ENCODE measurements around the gene WARS2.

WARS2 gene

DNA sequence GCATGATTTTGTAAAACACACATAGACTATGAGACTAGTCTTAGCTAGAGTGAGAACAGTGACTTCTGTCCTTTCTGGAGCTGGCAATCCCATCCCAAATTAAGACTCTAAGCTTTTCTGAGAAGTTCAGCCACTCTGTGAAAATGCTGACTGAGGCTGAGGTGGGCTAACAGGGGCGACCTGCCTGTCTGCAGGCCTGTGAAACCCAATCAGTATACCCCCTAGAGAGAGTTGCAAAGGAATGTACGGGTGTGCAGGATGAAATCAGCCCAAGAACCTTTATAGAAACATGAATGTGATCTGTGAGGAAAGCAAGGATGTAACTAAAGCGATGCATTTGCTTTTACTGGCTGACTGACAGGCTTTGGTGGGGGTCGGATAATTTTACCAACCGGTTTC, 136.3 kb downstream of the WARS2 start:
- H3K36me3 ChIP-seq (replicated peaks; ENCODE audit: insufficient read depth, low read length) = no peaks in the 10 kb centered on the region
- no peak overlapping the region for H3K4me3 ChIP-seq (ENCODE audit: low read length)
- no peak for DNase-seq
- no peaks in the 10 kb centered on the region for H4K20me1 ChIP-seq (ENCODE audit: insufficient read depth, low read length)
- no peaks in the 10 kb centered on the region for H3K79me2 ChIP-seq (ENCODE audit: low read length)
- H3K9me3 ChIP-seq (replicated peaks; ENCODE audit: insufficient read depth, low read length) = no peaks in the 10 kb centered on the region
- H3F3A ChIP-seq (ENCODE audit: insufficient read depth, low read length) = no peaks in the 10 kb centered on the region
- H3K27me3 ChIP-seq (replicated peaks; ENCODE audit: insufficient read depth, low read length) = no peaks in the 10 kb centered on the region
- no peaks in the 10 kb centered on the region for H3K9me2 ChIP-seq (replicated peaks; ENCODE audit: insufficient read depth, low read length)
- no peaks in the 10 kb centered on the region for H3K4me1 ChIP-seq (ENCODE audit: low read length)
- H2AFZ ChIP-seq (ENCODE audit: low read length) = no peak overlapping the region
- no peak overlapping the region for H3K4me2 ChIP-seq (ENCODE audit: low read depth, low read length)
- H3K27ac ChIP-seq (ENCODE audit: low read length) = no peak overlapping the region
- no peak for TF ChIP-seq CTCF (IDR thresholded peaks at IDR 0.05; ENCODE audit: low read length)
- TF ChIP-seq EZH2phosphoT487 (IDR thresholded peaks at IDR 0.05; ENCODE audit: low read length) = no peak
- no peak for TF ChIP-seq EZH2 (optimal IDR thresholded peaks at IDR 0.05; ENCODE audit: low read depth, low read length)
- no peak overlapping the region for H3K9ac ChIP-seq (ENCODE audit: low read length)

GRCh38 chr1:119003413-119004128, 136.9 kb downstream of the WARS2 start:
- no peaks in the 10 kb centered on the region for H3K27me3 ChIP-seq (replicated peaks; ENCODE audit: insufficient read depth, low read length)
- no peaks in the 10 kb centered on the region for H4K20me1 ChIP-seq (ENCODE audit: insufficient read depth, low read length)
- no peaks in the 10 kb centered on the region for H3K9me2 ChIP-seq (replicated peaks; ENCODE audit: insufficient read depth, low read length)
- no peak overlapping the region for H3K4me2 ChIP-seq (ENCODE audit: low read depth, low read length)
- H3K36me3 ChIP-seq (replicated peaks; ENCODE audit: insufficient read depth, low read length) = no peaks in the 10 kb centered on the region
- no peak overlapping the region for H3K4me3 ChIP-seq (ENCODE audit: low read length)
- H2AFZ ChIP-seq (ENCODE audit: low read length) = no peak overlapping the region
- no peaks in the 10 kb centered on the region for H3K9me3 ChIP-seq (replicated peaks; ENCODE audit: insufficient read depth, low read length)
- H3K4me1 ChIP-seq (ENCODE audit: low read length) = no peaks in the 10 kb centered on the region
- no peak for DNase-seq
- no peaks in the 10 kb centered on the region for H3K79me2 ChIP-seq (ENCODE audit: low read length)
- H3F3A ChIP-seq (ENCODE audit: insufficient read depth, low read length) = no peaks in the 10 kb centered on the region
- no peak overlapping the region for H3K9ac ChIP-seq (ENCODE audit: low read length)
- no peak overlapping the region for H3K27ac ChIP-seq (ENCODE audit: low read length)
- TF ChIP-seq CTCF (IDR thresholded peaks at IDR 0.05; ENCODE audit: low read length) (no peak), EZH2phosphoT487 (IDR thresholded peaks at IDR 0.05; ENCODE audit: low read length) (no peak), EZH2 (optimal IDR thresholded peaks at IDR 0.05; ENCODE audit: low read depth, low read length) (no peak)

- Histone ChIP-seq H3F3A (ENCODE audit: insufficient read depth, low read length) (no peaks in the 10 kb centered on the region), H3K4me2 (ENCODE audit: low read depth, low read length) (no peak overlapping the region), H3K27me3 (replicated peaks; ENCODE audit: insufficient read depth, low read length) (no peaks in the 10 kb centered on the region), H3K9me3 (replicated peaks; ENCODE audit: insufficient read depth, low read length) (no peaks in the 10 kb centered on the region), H4K20me1 (ENCODE audit: insufficient read depth, low read length) (no peaks in the 10 kb centered on the region), H3K9ac (ENCODE audit: low read length) (no peak overlapping the region), H3K36me3 (replicated peaks; ENCODE audit: insufficient read depth, low read length) (no peaks in the 10 kb centered on the region), H3K79me2 (ENCODE audit: low read length) (no peaks in the 10 kb centered on the region), H3K4me1 (ENCODE audit: low read length) (no peaks in the 10 kb centered on the region), H3K27ac (ENCODE audit: low read length) (no peak overlapping the region), H2AFZ (ENCODE audit: low read length) (no peak overlapping the region), H3K4me3 (ENCODE audit: low read length) (no peak overlapping the region), H3K9me2 (replicated peaks; ENCODE audit: insufficient read depth, low read length) (no peaks in the 10 kb centered on the region)
- no peak for DNase-seq
- no peak for TF ChIP-seq EZH2 (optimal IDR thresholded peaks at IDR 0.05; ENCODE audit: low read depth, low read length)
- TF ChIP-seq CTCF (IDR thresholded peaks at IDR 0.05; ENCODE audit: low read length) = no peak
- no peak for TF ChIP-seq EZH2phosphoT487 (IDR thresholded peaks at IDR 0.05; ENCODE audit: low read length)
Measured at GRCh38 chr1:119002028-119002686, 138.3 kb downstream of the WARS2 start.
